HUES6 (cell line): ENCODE data around the gene ITPKB.
"Not testable (repeated sequence)": the region's sequence is repeated elsewhere in the genome, so short reads cannot be mapped to it uniquely, and the experiment has no call there.

Experiments used
- H3K27ac ChIP-seq: 2 replicates; pipeline ENCODE4 v1.7.0; 2013; ENCODE audit warnings: low read depth, mild to moderate bottlenecking, low read length, inconsistent platforms
- H3K27me3 ChIP-seq: 2 replicates; pipeline ENCODE4 v1.6.1; 2013; ENCODE audit warnings: low read length; ENCODE audit not compliant: control insufficient read depth, insufficient read depth
- H3K36me3 ChIP-seq: 2 replicates; pipeline ENCODE4 v1.6.1; 2013; ENCODE audit warnings: low read length; ENCODE audit not compliant: control insufficient read depth, insufficient read depth
- H3K4me1 ChIP-seq: 2 replicates; pipeline ENCODE4 v1.6.1; 2013; ENCODE audit warnings: low read length; ENCODE audit not compliant: control insufficient read depth, insufficient read depth
- H3K4me3 ChIP-seq: 2 replicates; pipeline ENCODE4 v1.5.1; 2013; ENCODE audit warnings: low read depth, low read length
- H3K9ac ChIP-seq: one replicate; pipeline ENCODE4 v1.6.1; 2013; ENCODE audit warnings: mild to moderate bottlenecking, low read length
- H3K9me3 ChIP-seq: 2 replicates; pipeline ENCODE4 v1.6.1; 2013; ENCODE audit warnings: low read depth, low read length; ENCODE audit not compliant: control insufficient read depth, insufficient read depth

Gene ITPKB

GRCh38 chr1:226603858-226604559 is 135.1 kb downstream of the ITPKB start:
- no peak overlapping the region for H3K27ac ChIP-seq
- no peaks in the 10 kb centered on the region for H3K36me3 ChIP-seq
- no peak overlapping the region for H3K4me3 ChIP-seq
- peaks cover 52% of the 10 kb centered on the region for H3K4me1 ChIP-seq
- no peak overlapping the region for H3K9ac ChIP-seq
- no peaks in the 10 kb centered on the region for H3K27me3 ChIP-seq
- no peaks in the 10 kb centered on the region for H3K9me3 ChIP-seq

- Histone ChIP-seq H3K4me3 (no peak overlapping the region), H3K9me3 (no peaks in the 10 kb centered on the region), H3K27ac (no peak overlapping the region)
Measured at GRCh38 chr1:226603022-226603857, 135.8 kb downstream of the ITPKB start.

GRCh38 chr1:226602186-226603021 is 136.7 kb downstream of the ITPKB start:
- H3K9ac ChIP-seq, result no peak overlapping the region
- no peaks in the 10 kb centered on the region for H3K36me3 ChIP-seq
- H3K27ac ChIP-seq, result no peak overlapping the region
- no peaks in the 10 kb centered on the region for H3K9me3 ChIP-seq
- H3K4me1 ChIP-seq, result peaks cover 43% of the 10 kb centered on the region
- no peaks in the 10 kb centered on the region for H3K27me3 ChIP-seq
- no peak overlapping the region for H3K4me3 ChIP-seq

More at GRCh38 chr1:226603022-226603857, 135.8 kb downstream of the ITPKB start:
- Histone ChIP-seq H3K9ac (no peak overlapping the region), H3K27me3 (no peaks in the 10 kb centered on the region), H3K36me3 (no peaks in the 10 kb centered on the region), H3K4me1 (peaks cover 49% of the 10 kb centered on the region)

GRCh38 chr1:226601456-226601855 is 137.6 kb downstream of the ITPKB start:
- Histone ChIP-seq H3K27me3 (no peaks in the 10 kb centered on the region), H3K9ac (no peak overlapping the region), H3K36me3 (no peaks in the 10 kb centered on the region), H3K27ac (no peak overlapping the region), H3K4me3 (no peak overlapping the region), H3K9me3 (no peaks in the 10 kb centered on the region), H3K4me1 (peaks cover 34% of the 10 kb centered on the region)

GRCh38 chr1:226600254-226600653 is 138.8 kb downstream of the ITPKB start:
- Histone ChIP-seq H3K27me3 (no peaks in the 10 kb centered on the region), H3K4me3 (no peak overlapping the region), H3K9ac (no peak overlapping the region), H3K4me1 (peaks cover 22% of the 10 kb centered on the region), H3K27ac (no peak overlapping the region), H3K36me3 (no peaks in the 10 kb centered on the region), H3K9me3 (peaks cover 9% of the 10 kb centered on the region)

GRCh38 chr1:226599636-226600238 is 139.3 kb downstream of the ITPKB start:
- Histone ChIP-seq H3K36me3 (no peaks in the 10 kb centered on the region), H3K4me3 (no peak overlapping the region), H3K9me3 (peaks cover 11% of the 10 kb centered on the region), H3K27ac (no peak overlapping the region), H3K27me3 (no peaks in the 10 kb centered on the region), H3K4me1 (peaks cover 17% of the 10 kb centered on the region), H3K9ac (no peak overlapping the region)

GRCh38 chr1:226598955-226599354 is 140.1 kb downstream of the ITPKB start:
- H3K4me1 ChIP-seq, H3K9ac ChIP-seq: not testable (repeated sequence)

GRCh38 chr1:226598455-226598849 is 140.6 kb downstream of the ITPKB start:
- Histone ChIP-seq H3K9me3 (peaks cover 11% of the 10 kb centered on the region), H3K9ac (no peak overlapping the region), H3K27me3 (no peaks in the 10 kb centered on the region), H3K4me1 (peaks cover 8% of the 10 kb centered on the region; the same call in 1 of the 2 replicates), H3K4me3 (no peak overlapping the region), H3K36me3 (no peaks in the 10 kb centered on the region), H3K27ac (no peak overlapping the region)

More at GRCh38 chr1:226598955-226599354, 140.1 kb downstream of the ITPKB start:
- peaks cover 11% of the 10 kb centered on the region for H3K9me3 ChIP-seq
- not testable (repeated sequence) for H3K27me3 ChIP-seq, H3K4me3 ChIP-seq, H3K27ac ChIP-seq, H3K36me3 ChIP-seq

GRCh38 chr1:226597616-226598454 is 141.2 kb downstream of the ITPKB start:
- H3K27ac ChIP-seq, result no peak overlapping the region
- no peak overlapping the region for H3K4me3 ChIP-seq
- H3K36me3 ChIP-seq, result no peaks in the 10 kb centered on the region
- H3K9me3 ChIP-seq, result peaks cover 11% of the 10 kb centered on the region
- H3K27me3 ChIP-seq, result no peaks in the 10 kb centered on the region
- 0 out of 2 replicates have a peak, but pooled peaks cover 4% of the 10 kb centered on the region for H3K4me1 ChIP-seq
- H3K9ac ChIP-seq, result no peak overlapping the region
